NCI-H128 (cell line): ENCODE measurements around the gene SPTBN1.

Experiments used
- DNase-seq: peaks from one replicate; lab custom pipeline; 2025; ENCODE audit not compliant: unreplicated experiment; lab: John Stamatoyannopoulos, UW

The SPTBN1 gene

GRCh38 chr2:54587171-54588016 lies 131.3 kb downstream of the SPTBN1 start:
- no peak for DNase-seq

GRCh38 chr2:54588244-54588899 lies 132.2 kb downstream of the SPTBN1 start:
- no peak for DNase-seq

GRCh38 chr2:54589038-54589339 lies 132.9 kb downstream of the SPTBN1 start:
- DNase-seq, result no peak

- no peak for DNase-seq
These were observed 133.5 kb downstream of the SPTBN1 start for GRCh38 chr2:54589340-54590215.

GRCh38 chr2:54590216-54591120 lies 134.3 kb downstream of the SPTBN1 start:
- DNase-seq, result no peak

GRCh38 chr2:54591551-54591950 lies 135.4 kb downstream of the SPTBN1 start:
- no peak for DNase-seq

GRCh38 chr2:54593249-54593648 lies 137.1 kb downstream of the SPTBN1 start:
- DNase-seq, result no peak

- DNase-seq, result no peak
These were observed 137.9 kb downstream of the SPTBN1 start for GRCh38 chr2:54594048-54594447.

- DNase-seq, result no peak
These were observed 139.2 kb downstream of the SPTBN1 start for GRCh38 chr2:54595161-54595803.

- no peak for DNase-seq
These were observed 140.1 kb downstream of the SPTBN1 start for GRCh38 chr2:54595999-54596902.

GRCh38 chr2:54597153-54597848 lies 141.2 kb downstream of the SPTBN1 start:
- no peak for DNase-seq

- no peak for DNase-seq
These were observed 142.5 kb downstream of the SPTBN1 start for GRCh38 chr2:54598347-54599325.

GRCh38 chr2:54599326-54599710 lies 143.2 kb downstream of the SPTBN1 start:
- no peak for DNase-seq

GRCh38 chr2:54599914-54600313 lies 143.8 kb downstream of the SPTBN1 start:
- DNase-seq, result no peak

- no peak for DNase-seq
These were observed 145.2 kb downstream of the SPTBN1 start for GRCh38 chr2:54601339-54601738.

- DNase-seq, result no peak
These were observed 146.7 kb downstream of the SPTBN1 start for GRCh38 chr2:54602736-54603322.

GRCh38 chr2:54603357-54603756 lies 147.2 kb downstream of the SPTBN1 start:
- DNase-seq, result no peak
